Right lobe of liver (tissue), 6 donors: ENCODE results near the gene SLC9A6. TPM values are rescaled to one million over a fixed set of nuclear protein-coding genes. Genes with fewer than 3 reads are reported as not detected.
A peak's percentile ranks its signal among the peaks of the same experiment; 100 is the strongest.

Experiments
- ATAC-seq, 4 donors: fragments of 200-7000 bp; cut with Tn5 transposase; one replicate each; pipeline ENCODE4 v1.9.1; 2020; ENCODE audit warnings: mild to moderate bottlenecking in 4 of 4, moderate library complexity in 4 of 4
- DNase-seq, 3 donors: peaks; one replicate each; pipeline ENCODE4 v3.0.0-alpha.2; 2020
- H3K27ac ChIP-seq, 3 donors: fragments of 200-600 bp; one replicate each; pipeline ENCODE4 v1.8.0; 2022
- H3K27me3 ChIP-seq, 2 donors: fragments of 200-600 bp; one replicate each; pipeline ENCODE4 v1.8.0; 2022
- H3K36me3 ChIP-seq, 4 donors: fragments of 200-600 bp; sonication (generic) in 1 of 4; one replicate each; pipeline versions ENCODE4 v1.5.1 to v1.8.0; 2017 to 2022; ENCODE audit warnings: control low read depth in 1 of 4
- H3K4me1 ChIP-seq, 4 donors: fragments of 200-600 bp; sonication (generic) in 1 of 4; one replicate each; pipeline versions ENCODE4 v1.5.1 to v1.8.0; 2017 to 2022; ENCODE audit warnings: control low read depth in 1 of 4
- H3K4me3 ChIP-seq, 3 donors: fragments of 200-600 bp; one replicate each; pipeline ENCODE4 v1.8.0; 2022
- H3K9me3 ChIP-seq, 4 donors: fragments of 200-600 bp; sonication (generic) in 1 of 4; one replicate each; pipeline versions ENCODE4 v1.5.1 to v1.8.0; 2017 to 2022; ENCODE audit warnings: control low read depth in 1 of 4
- POLR2A ChIP-seq: fragments of 450-650 bp; IDR thresholded peaks from one replicate; pipeline ENCODE4 v1.6.1; 2017; ENCODE audit warnings: antibody characterized with exemption, mild to moderate bottlenecking
- WGBS: methylation state at CpG from one replicate; pipeline ENCODE4 v1.1.6; 2018; ENCODE audit warnings: low coverage, low lambda C conversion rate; ENCODE audit not compliant: insufficient coverage; ENCODE audit errors: missing lambda C conversion rate; 5-methylcytosine and 5-hydroxymethylcytosine counted together
- intact Hi-C, 2 donors: fragments of 100-400 bp; cut with DNase I; formaldehyde crosslinking; loops; one replicate each; pipeline versions ENCODE4 v1.11.2 to v1.14.1; 2022
- long read RNA-seq: library from polyadenylated mRNA; unstranded; transcript quantifications from one replicate; pipeline ENCODE4 v2.0.0, GENCODE V29; 2019
- total RNA-seq, 6 experiments: library from RNA; depleted of rRNA in 2 of 6; stranded (reverse); fragments of >200 nt in 2 of 6; fragmentation: NEBNext Ultra II Directional in 3 of 6; extraction: Animal tissue kit (Norgen Biotek cat#: 25700) in 3 of 6; gene quantifications; one replicate each; pipeline versions ENCODE4 v1.1.0 to v1.2.4, GENCODE V29; 2016 to 2023
- TF ChIP-seq, protein P1 (sequence below), 4 donors: fragments of 200-600 bp in 3 of 4; fragments of 450-650 bp in 1 of 4; IDR thresholded peaks; one replicate each; pipeline versions ENCODE4 v1.5.1 to v1.8.0; 2016 to 2022; ENCODE audit warnings: antibody characterized with exemption in 4 of 4, mild to moderate bottlenecking in 2 of 4
- donor health status: DM: no; HTN: yes; CAD: no.
- donor health status: DM: no; HTN: no; CAD: no.
- donor health status: DM: no; HTN: no; CAD: no.
- donor health status: DM: no; HTN: yes; CAD: no.
- donor health status: DM: no; HTN: yes; CAD: no.

SLC9A6 gene
- 1 to 10 TPM; 3.6 to 7.6 (median 4.9) TPM for total RNA-seq
- long read RNA-seq, partial matches to known transcripts = 1 of 1 reads
- long read RNA-seq, other reads (novel, unspliced or antisense) = 0 of 1 reads

DNA sequence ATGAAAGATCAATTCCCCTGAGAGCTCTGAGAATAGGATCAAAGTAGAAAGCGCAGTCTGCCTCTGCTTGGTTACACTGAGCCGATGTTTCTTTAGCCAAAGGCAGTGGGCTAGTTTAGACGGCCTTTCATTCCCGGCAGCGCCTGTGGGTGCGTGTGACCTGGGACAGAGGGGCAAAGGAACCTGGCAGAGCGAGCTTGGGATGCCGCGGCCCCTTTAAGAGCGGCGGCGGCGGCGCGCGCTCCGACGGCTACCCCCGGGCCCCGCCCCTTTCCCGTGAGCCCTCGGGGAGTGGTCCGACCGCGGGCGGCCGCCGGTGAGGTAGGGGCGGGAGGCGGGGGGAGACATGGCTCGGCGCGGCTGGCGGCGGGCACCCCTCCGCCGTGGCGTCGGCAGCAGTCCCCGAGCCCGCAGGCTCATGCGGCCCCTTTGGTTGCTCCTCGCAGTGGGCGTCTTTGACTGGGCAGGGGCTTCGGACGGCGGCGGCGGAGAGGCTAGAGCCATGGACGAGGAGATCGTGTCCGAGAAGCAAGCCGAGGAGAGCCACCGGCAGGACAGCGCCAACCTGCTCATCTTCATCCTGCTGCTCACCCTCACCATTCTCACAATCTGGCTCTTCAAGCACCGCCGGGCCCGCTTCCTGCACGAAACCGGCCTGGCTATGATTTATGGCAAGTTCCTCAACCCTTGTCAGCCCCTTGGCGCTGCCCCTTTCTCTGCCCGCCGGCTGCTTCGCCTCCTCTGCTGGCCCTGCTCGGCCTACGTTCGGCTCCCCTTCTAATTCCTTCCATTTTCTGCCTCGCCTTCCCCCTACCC, at the start of gene SLC9A6:
Gene SLC9A6, plus strand, starts transcription at position 279 of the 816 bp plus-strand sequence. Its CDS starts 224 bp downstream, at position 503.
- WGBS = 20% methylated on average over 10 of the region's 68 CpGs
- TF ChIP-seq POLR2A = no peak
- TF ChIP-seq, protein P1, sequence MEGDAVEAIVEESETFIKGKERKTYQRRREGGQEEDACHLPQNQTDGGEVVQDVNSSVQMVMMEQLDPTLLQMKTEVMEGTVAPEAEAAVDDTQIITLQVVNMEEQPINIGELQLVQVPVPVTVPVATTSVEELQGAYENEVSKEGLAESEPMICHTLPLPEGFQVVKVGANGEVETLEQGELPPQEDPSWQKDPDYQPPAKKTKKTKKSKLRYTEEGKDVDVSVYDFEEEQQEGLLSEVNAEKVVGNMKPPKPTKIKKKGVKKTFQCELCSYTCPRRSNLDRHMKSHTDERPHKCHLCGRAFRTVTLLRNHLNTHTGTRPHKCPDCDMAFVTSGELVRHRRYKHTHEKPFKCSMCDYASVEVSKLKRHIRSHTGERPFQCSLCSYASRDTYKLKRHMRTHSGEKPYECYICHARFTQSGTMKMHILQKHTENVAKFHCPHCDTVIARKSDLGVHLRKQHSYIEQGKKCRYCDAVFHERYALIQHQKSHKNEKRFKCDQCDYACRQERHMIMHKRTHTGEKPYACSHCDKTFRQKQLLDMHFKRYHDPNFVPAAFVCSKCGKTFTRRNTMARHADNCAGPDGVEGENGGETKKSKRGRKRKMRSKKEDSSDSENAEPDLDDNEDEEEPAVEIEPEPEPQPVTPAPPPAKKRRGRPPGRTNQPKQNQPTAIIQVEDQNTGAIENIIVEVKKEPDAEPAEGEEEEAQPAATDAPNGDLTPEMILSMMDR (IDR thresholded peaks at IDR 0.05) = no peak
- DNase-seq = peak; percentile 81 to 83 (median 82)
- Histone ChIP-seq H3K4me3 (peak within 1 kb of the TSS; percentile 66 to 75 (median 67)), H3K27me3 (no peaks in the 10 kb centered on the region), H3K27ac (peak within 1 kb of the TSS; percentile 43 to 72 (median 44)), H3K9me3 (no peaks in the 10 kb centered on the region), H3K4me1 (peaks cover 0 to 6% (median 0%) of the 10 kb centered on the region in 4 donors), H3K36me3 (no peaks in the 10 kb centered on the region)
- intact Hi-C loops = no loop called here
- ATAC-seq = peak; percentile 97 to 99 (median 98)

DNA sequence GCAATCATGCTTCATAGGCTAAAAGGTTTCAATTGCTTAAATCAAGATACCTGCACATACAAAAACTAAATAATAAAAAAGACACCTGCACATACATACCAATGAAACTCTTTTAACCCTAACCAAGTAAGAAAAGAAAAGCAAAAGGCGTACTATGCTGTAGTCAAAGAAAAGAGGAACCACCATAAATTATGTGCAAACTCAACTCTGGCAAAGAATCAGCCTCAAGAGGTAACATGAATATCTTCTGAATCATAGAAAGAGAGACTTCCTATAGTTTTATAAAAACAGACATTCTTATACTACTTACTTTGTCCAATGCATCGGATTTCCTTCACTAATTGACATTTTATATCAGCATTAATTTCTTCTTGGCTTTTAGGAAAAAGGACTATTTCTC, 40.7 kb upstream of the SLC9A6 start:
- H3K27ac ChIP-seq = no peak overlapping the region
- no peaks in the 10 kb centered on the region for H3K4me1 ChIP-seq
- ATAC-seq = no peak
- H3K4me3 ChIP-seq = no peak overlapping the region
- TF ChIP-seq, protein P1 (IDR thresholded peaks at IDR 0.05) = no peak
- no peak for TF ChIP-seq POLR2A
- intact Hi-C loops = no loop called here
- DNase-seq = no peak
- H3K27me3 ChIP-seq = no peaks in the 10 kb centered on the region
- H3K36me3 ChIP-seq = no peaks in the 10 kb centered on the region
- WGBS = 36% methylated on average over 2 of the region's 2 CpGs
- H3K9me3 ChIP-seq = no peaks in the 10 kb centered on the region

DNA sequence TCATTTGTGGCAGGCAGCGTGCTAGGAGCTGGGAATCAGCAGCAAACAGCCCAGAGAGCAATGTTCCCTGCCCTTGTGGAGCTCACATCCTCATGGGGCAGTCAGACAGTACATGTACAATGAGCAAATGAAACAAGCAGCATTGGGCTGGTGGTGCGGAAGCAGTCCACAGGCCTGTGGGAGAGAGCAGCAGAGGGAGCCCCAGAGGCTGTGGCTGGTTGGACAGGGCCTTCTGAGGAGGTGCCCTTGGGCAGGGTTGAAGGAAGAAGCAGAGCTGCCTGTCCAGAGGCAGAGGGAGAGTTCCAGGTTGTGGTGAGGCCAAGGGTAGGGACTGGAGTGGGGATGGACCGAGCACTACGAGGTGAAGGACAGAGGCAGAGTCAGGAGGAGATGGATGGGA, 33.9 kb upstream of the SLC9A6 start:
- peak in 1 of 4 donors; percentile 17 for ATAC-seq
- H3K4me3 ChIP-seq = no peak overlapping the region

DNA sequence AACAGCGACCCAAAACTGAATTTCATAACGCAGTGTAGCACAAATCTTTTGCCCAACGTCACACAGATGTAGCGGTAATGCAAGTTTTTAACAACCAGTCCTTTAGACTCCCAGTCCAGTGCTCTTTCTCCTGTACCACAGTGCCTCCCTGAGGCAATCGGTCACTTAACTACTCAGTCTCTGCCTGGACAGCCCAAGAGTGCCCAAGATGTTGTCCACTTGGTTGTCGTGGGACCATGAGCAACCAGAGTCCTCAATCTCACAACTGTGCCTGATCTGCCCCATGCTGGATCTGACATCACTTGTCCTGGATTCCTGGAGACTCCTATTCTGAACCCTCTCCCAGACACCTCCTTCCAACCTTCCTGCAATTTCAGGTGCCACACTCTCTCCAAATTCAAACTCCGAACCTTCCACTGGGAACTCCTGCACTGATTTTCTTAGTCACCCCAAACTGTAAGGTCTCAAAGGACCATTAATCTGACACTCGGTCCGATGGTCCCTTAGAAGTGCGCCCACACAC, 12.1 kb upstream of the SLC9A6 start:
- peak in 1 of 3 donors; percentile 42 for DNase-seq

More for the DNA sequence above, 33.9 kb upstream of the SLC9A6 start:
- Histone ChIP-seq H3K27me3 (peaks cover 0 to 2% of the 10 kb centered on the region in 2 donors), H3K9me3 (no peaks in the 10 kb centered on the region), H3K36me3 (no peaks in the 10 kb centered on the region), H3K4me1 (no peaks in the 10 kb centered on the region), H3K27ac (no peak overlapping the region)
- intact Hi-C loops = no loop called here
- 50% methylated on average over 4 of the region's 4 CpGs for WGBS
- DNase-seq = no peak
- no peak for TF ChIP-seq POLR2A
- TF ChIP-seq, protein P1 (IDR thresholded peaks at IDR 0.05) = no peak

More for the DNA sequence above, 12.1 kb upstream of the SLC9A6 start:
- no peaks in the 10 kb centered on the region for H3K27me3 ChIP-seq
- intact Hi-C loops = no loop called here
- H3K9me3 ChIP-seq = no peaks in the 10 kb centered on the region
- H3K36me3 ChIP-seq = no peaks in the 10 kb centered on the region
- H3K4me1 ChIP-seq = peaks cover 0 to 8% (median 0%) of the 10 kb centered on the region in 4 donors
- peak overlapping the region; percentile 50 to 73 (median 66) for H3K4me3 ChIP-seq
- TF ChIP-seq POLR2A = no peak
- TF ChIP-seq, protein P1 (IDR thresholded peaks at IDR 0.05) = no peak
- H3K27ac ChIP-seq = peak overlapping the region; percentile 56 to 84 (median 63)
- 30% methylated on average over 10 of the region's 10 CpGs for WGBS
- peak; percentile 10 to 35 (median 19) for ATAC-seq
